Astrocyte (in vitro differentiated cells and primary cell): ENCODE measurements around the gene CROCC2. TPM values are rescaled to one million over a fixed set of nuclear protein-coding genes. Genes with fewer than 3 reads are reported as not detected.
A peak's percentile ranks its signal among the peaks of the same experiment; 100 is the strongest.

Experiments
- DNase-seq: peaks from one replicate; pipeline ENCODE4 v3.0.0-alpha.2; 2010; ENCODE audit warnings: low read depth
- FAIRE-seq: peaks from 2 replicates; lab custom pipeline; 2011; peaks lifted over from hg19 to GRCh38; lab: Jason Lieb, UNC
- H2AFZ ChIP-seq: 2 replicates; pipeline ENCODE4 v1.6.0; 2012; ENCODE audit warnings: low read depth, low read length, inconsistent platforms
- H3K27ac ChIP-seq: 2 replicates; pipeline ENCODE4 v1.5.1; 2011; ENCODE audit warnings: low read depth, low read length, inconsistent platforms
- H3K27me3 ChIP-seq: 2 replicates; pipeline ENCODE4 v1.6.0; 2011; ENCODE audit warnings: low read length, inconsistent platforms; ENCODE audit not compliant: insufficient read depth
- H3K36me3 ChIP-seq: 2 replicates; pipeline ENCODE4 v1.5.1; 2011; ENCODE audit warnings: low read length, inconsistent platforms; ENCODE audit not compliant: insufficient read depth
- H3K4me1 ChIP-seq: 2 replicates; pipeline ENCODE4 v1.5.1; 2011; ENCODE audit warnings: low read length, inconsistent platforms; ENCODE audit not compliant: insufficient read depth
- H3K4me2 ChIP-seq: 2 replicates; pipeline ENCODE4 v1.6.0; 2012; ENCODE audit warnings: low read length, inconsistent platforms
- H3K4me3 ChIP-seq: 2 replicates; pipeline ENCODE4 v1.5.1; 2011; ENCODE audit warnings: low read depth, mild to moderate bottlenecking, low read length, inconsistent platforms; ENCODE audit not compliant: insufficient read depth
- H3K79me2 ChIP-seq: 2 replicates; pipeline ENCODE4 v1.6.0; 2012; ENCODE audit warnings: mild to moderate bottlenecking, low read length, inconsistent platforms; ENCODE audit not compliant: insufficient read depth
- H3K9ac ChIP-seq: 2 replicates; pipeline ENCODE4 v1.6.0; 2012; ENCODE audit warnings: mild to moderate bottlenecking, low read length, inconsistent platforms
- H3K9me3 ChIP-seq: 2 replicates; pipeline ENCODE4 v1.5.1; 2012; ENCODE audit warnings: low read depth, mild to moderate bottlenecking, low read length, inconsistent platforms; ENCODE audit not compliant: insufficient read depth
- H4K20me1 ChIP-seq: 2 replicates; pipeline ENCODE4 v1.6.0; 2012; ENCODE audit warnings: low read length, inconsistent platforms; ENCODE audit not compliant: insufficient read depth
- H3K27ac Mint-ChIP-seq: one replicate; pipeline ENCODE4 v1.8.0; 2021; ENCODE audit warnings: mild to moderate bottlenecking, mixed read lengths; ENCODE audit not compliant: unreplicated experiment
- H3K27me3 Mint-ChIP-seq: one replicate; pipeline ENCODE4 v1.8.0; 2021; ENCODE audit warnings: low read depth, mixed read lengths; ENCODE audit not compliant: unreplicated experiment
- H3K36me3 Mint-ChIP-seq: one replicate; pipeline ENCODE4 v1.8.0; 2021; ENCODE audit warnings: low read depth, mixed read lengths; ENCODE audit not compliant: unreplicated experiment
- H3K4me1 Mint-ChIP-seq: one replicate; pipeline ENCODE4 v1.8.0; 2021; ENCODE audit warnings: low read depth, mixed read lengths; ENCODE audit not compliant: unreplicated experiment
- H3K4me3 Mint-ChIP-seq: one replicate; pipeline ENCODE4 v1.8.0; 2021; ENCODE audit warnings: mild to moderate bottlenecking, moderate library complexity, mixed read lengths; ENCODE audit not compliant: unreplicated experiment
- H3K9me3 Mint-ChIP-seq: one replicate; pipeline ENCODE4 v1.8.0; 2021; ENCODE audit warnings: mild to moderate bottlenecking, mixed read lengths; ENCODE audit not compliant: unreplicated experiment
- CTCF ChIP-seq: IDR thresholded peaks from 2 replicates; pipeline ENCODE4 v1.5.1; 2011; ENCODE audit warnings: low read depth, mild to moderate bottlenecking, inconsistent platforms, low read length, moderate library complexity; ENCODE audit not compliant: insufficient read depth
- EZH2 ChIP-seq: IDR thresholded peaks from 2 replicates; pipeline ENCODE4 v1.6.1; 2012; ENCODE audit warnings: mild to moderate bottlenecking, low read length, inconsistent platforms; ENCODE audit not compliant: insufficient read depth
- total RNA-seq: library from RNA; stranded (reverse); gene quantifications from 2 replicates; pipeline ENCODE4 v1.2.1, GENCODE V29; 2021

Gene CROCC2
- total RNA-seq, 1 donor from 2014 or later: not detected

DNA sequence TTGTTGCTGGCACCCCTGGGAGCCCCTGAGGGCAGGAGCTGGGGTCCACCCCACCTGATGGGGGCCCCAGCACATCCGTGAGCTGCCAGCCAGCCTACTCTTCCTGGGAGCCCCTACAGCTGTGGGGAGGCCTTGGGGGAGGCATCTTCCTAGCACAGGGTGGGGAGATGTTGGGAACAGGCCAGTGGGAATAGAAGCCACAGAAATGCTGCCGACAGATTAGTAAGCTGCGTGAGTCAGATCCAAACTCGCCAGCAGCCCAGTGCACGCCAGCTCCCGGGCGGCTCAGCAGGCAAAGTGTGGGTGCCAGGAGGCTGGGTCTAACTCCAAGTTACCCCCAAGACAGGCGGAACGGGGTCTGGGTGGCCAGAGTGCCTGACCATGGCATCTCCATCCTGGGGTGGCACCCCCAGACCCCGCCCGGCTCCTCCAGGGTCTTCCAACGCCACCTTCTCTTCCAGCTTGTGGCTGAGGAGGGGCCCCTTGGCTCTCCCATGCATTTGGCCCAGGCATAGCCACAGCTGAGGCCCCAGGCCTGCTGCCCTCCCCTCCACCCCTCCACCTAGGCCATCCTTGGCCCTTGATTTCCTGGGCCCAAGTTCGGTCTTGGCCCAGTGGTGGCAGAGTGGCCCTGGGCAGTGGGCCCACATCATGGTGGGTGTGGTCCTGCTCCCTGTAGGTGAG, 15.3 kb downstream of the CROCC2 start:
- Histone ChIP-seq H3K9ac (peak overlapping the region; percentile 72), H3K27me3 (no peaks in the 10 kb centered on the region), H3K27ac (peak overlapping the region; percentile 87), H3K9me3 (no peaks in the 10 kb centered on the region), H3K79me2 (no peaks in the 10 kb centered on the region), H3K4me2 (peak overlapping the region; percentile 41), H3K36me3 (no peaks in the 10 kb centered on the region), H4K20me1 (no peaks in the 10 kb centered on the region), H3K4me3 (no peak overlapping the region), H2AFZ (peak overlapping the region; percentile 42), H3K4me1 (peaks cover 33% of the 10 kb centered on the region)
- Mint-ChIP-seq H3K27ac (peak overlapping the region; percentile 47), H3K4me1 (peaks cover 5% of the 10 kb centered on the region), H3K4me3 (no peak overlapping the region), H3K9me3 (no peaks in the 10 kb centered on the region), H3K27me3 (peaks cover 17% of the 10 kb centered on the region), H3K36me3 (no peaks in the 10 kb centered on the region)
- peak; percentile 96 for DNase-seq
- peak; percentile 82 for FAIRE-seq
- TF ChIP-seq EZH2 (no peak), CTCF (no peak)

DNA sequence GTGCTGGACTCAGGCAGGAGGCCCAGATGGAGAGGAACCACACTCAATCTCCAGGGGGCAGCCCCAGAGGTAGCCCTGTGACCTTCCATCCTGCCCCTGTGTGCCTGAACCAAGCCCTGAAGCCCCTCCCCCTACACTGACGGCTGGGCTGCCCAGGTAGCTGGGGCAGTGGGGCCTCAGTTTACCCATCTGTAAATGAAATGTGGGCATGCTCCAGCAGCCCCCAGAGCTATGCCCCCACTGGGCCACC, 15.8 kb downstream of the CROCC2 start:
- Mint-ChIP-seq H3K27me3 (peaks cover 18% of the 10 kb centered on the region), H3K27ac (no peak overlapping the region), H3K36me3 (no peaks in the 10 kb centered on the region), H3K9me3 (no peaks in the 10 kb centered on the region), H3K4me1 (peaks cover 5% of the 10 kb centered on the region), H3K4me3 (no peak overlapping the region)
- Histone ChIP-seq H3K27ac (peak overlapping the region; percentile 87), H3K9me3 (no peaks in the 10 kb centered on the region), H3K27me3 (no peaks in the 10 kb centered on the region), H3K4me1 (peaks cover 30% of the 10 kb centered on the region), H2AFZ (peak overlapping the region; percentile 42), H3K9ac (peak overlapping the region; percentile 72), H4K20me1 (no peaks in the 10 kb centered on the region), H3K36me3 (no peaks in the 10 kb centered on the region), H3K4me2 (peak overlapping the region; percentile 41), H3K79me2 (no peaks in the 10 kb centered on the region), H3K4me3 (no peak overlapping the region)
- no peak for FAIRE-seq
- no peak for TF ChIP-seq EZH2
- TF ChIP-seq CTCF: no peak
- no peak for DNase-seq

GRCh38 chr2:240922245-240922981, 16.3 kb downstream of the CROCC2 start:
- H3K4me2 ChIP-seq: peak overlapping the region; percentile 11
- Mint-ChIP-seq H3K4me1 (peaks cover 5% of the 10 kb centered on the region), H3K27me3 (peaks cover 17% of the 10 kb centered on the region), H3K27ac (no peak overlapping the region), H3K36me3 (no peaks in the 10 kb centered on the region), H3K4me3 (no peak overlapping the region), H3K9me3 (no peaks in the 10 kb centered on the region)
- peaks cover 4% of the 10 kb centered on the region for H3K27me3 ChIP-seq
- no peaks in the 10 kb centered on the region for H4K20me1 ChIP-seq
- H3K4me1 ChIP-seq: peaks cover 28% of the 10 kb centered on the region
- H3K4me3 ChIP-seq: no peak overlapping the region
- peak overlapping the region; percentile 72 for H3K9ac ChIP-seq
- peak overlapping the region; percentile 87 for H3K27ac ChIP-seq
- H3K36me3 ChIP-seq: no peaks in the 10 kb centered on the region
- no peak for DNase-seq
- TF ChIP-seq EZH2 (no peak), CTCF (no peak)
- no peaks in the 10 kb centered on the region for H3K9me3 ChIP-seq
- FAIRE-seq: no peak
- H3K79me2 ChIP-seq: no peaks in the 10 kb centered on the region
- H2AFZ ChIP-seq: no peak overlapping the region
